Natural killer cell (primary cell): ENCODE results near the gene TMPRSS7. TPM values are rescaled to one million over a fixed set of nuclear protein-coding genes. Genes with fewer than 3 reads are reported as not detected.

Experiments used
- ATAC-seq, 3 donors: fragments of 150-1000 bp in 2 of 3; fragments of 200-7000 bp in 1 of 3; cut with Tn5 transposase; 1 replicate in 1 of 3; 2 replicates in 2 of 3; pipeline ENCODE4 v1.10.0; 2021; ENCODE audit warnings: mild to moderate bottlenecking in 2 of 3, moderate library complexity in 2 of 3
- DNase-seq, 2 donors: peaks; one replicate each; pipeline versions ENCODE4 v3.0.0 to v3.0.0-alpha.2; 2013 to 2021; ENCODE audit warnings: mixed read lengths in 1 of 2
- H3K27ac ChIP-seq: one replicate; pipeline ENCODE4 v1.5.1; 2013; ENCODE audit warnings: mild to moderate bottlenecking, low read length
- H3K27me3 ChIP-seq: one replicate; pipeline ENCODE4 v1.6.1; 2013; ENCODE audit warnings: low read length; ENCODE audit not compliant: control insufficient read depth, insufficient read depth
- H3K36me3 ChIP-seq: one replicate; pipeline ENCODE4 v1.6.1; 2013; ENCODE audit warnings: low read length; ENCODE audit not compliant: control insufficient read depth, insufficient read depth
- H3K4me1 ChIP-seq: one replicate; pipeline ENCODE4 v1.6.1; 2013; ENCODE audit warnings: low read length; ENCODE audit not compliant: control insufficient read depth, insufficient read depth
- H3K4me3 ChIP-seq: one replicate; pipeline ENCODE4 v1.5.1; 2013; ENCODE audit warnings: low read length
- H3K9me3 ChIP-seq: one replicate; pipeline ENCODE4 v1.6.1; 2013; ENCODE audit warnings: low read length; ENCODE audit not compliant: control insufficient read depth, insufficient read depth
- H3K27ac Mint-ChIP-seq, 2 donors: one replicate each; pipeline ENCODE4 v1.8.0; 2022; ENCODE audit warnings: mild to moderate bottlenecking in 2 of 2, mixed read lengths in 2 of 2, moderate library complexity in 1 of 2
- H3K27me3 Mint-ChIP-seq, 2 donors: one replicate each; pipeline ENCODE4 v1.8.0; 2022; ENCODE audit warnings: low read depth in 2 of 2, mixed read lengths in 2 of 2
- H3K36me3 Mint-ChIP-seq: one replicate; pipeline ENCODE4 v1.8.0; 2022; ENCODE audit warnings: mixed read lengths
- H3K4me1 Mint-ChIP-seq, 2 donors: one replicate each; pipeline ENCODE4 v1.8.0; 2022; ENCODE audit warnings: mixed read lengths in 2 of 2
- H3K4me3 Mint-ChIP-seq: one replicate; pipeline ENCODE4 v1.8.0; 2022; ENCODE audit warnings: mild to moderate bottlenecking, moderate library complexity, mixed read lengths
- H3K9me3 Mint-ChIP-seq, 2 donors: one replicate each; pipeline ENCODE4 v1.8.0; 2022; ENCODE audit warnings: mixed read lengths in 2 of 2
- CTCF ChIP-seq: fragments of 200-600 bp; IDR thresholded peaks from one replicate; pipeline ENCODE4 v1.8.0; 2022; ENCODE audit warnings: antibody characterized with exemption
- WGBS: methylation state at CpG from one replicate; pipeline ENCODE4 v1.1.7; 2013; ENCODE audit warnings: missing lambda C conversion rate; ENCODE audit not compliant: insufficient coverage; 5-methylcytosine and 5-hydroxymethylcytosine counted together
- intact Hi-C: fragments of 100-400 bp; cut with micrococcal nuclease; formaldehyde crosslinking; loops from one replicate; pipeline ENCODE4 v1.14.2; 2022
- total RNA-seq, 4 donors: library from RNA; stranded (reverse); fragments of 120-200 nt in 1 of 4; gene quantifications; one replicate each; pipeline versions ENCODE4 v1.2.3 to v1.2.4, GENCODE V29; 2013 to 2022

The TMPRSS7 gene
- total RNA-seq, 3 donors from 2014 or later (not counting 1 experiment from before 2014, with no cell fraction given), result not detected

GRCh38 chr3:112115161-112115739 lies 80.7 kb downstream of the TMPRSS7 start:
- H3K27me3 ChIP-seq, result no peaks in the 10 kb centered on the region
- no peak overlapping the region for H3K27ac ChIP-seq
- H3K4me3 Mint-ChIP-seq, result no peak overlapping the region
- no peaks in the 10 kb centered on the region for H3K36me3 Mint-ChIP-seq
- peaks cover 0 to 2% of the 10 kb centered on the region in 2 donors for H3K27me3 Mint-ChIP-seq
- no peak overlapping the region for H3K4me3 ChIP-seq
- intact Hi-C loops, result no loop called here
- H3K27ac Mint-ChIP-seq, result no peak overlapping the region
- H3K4me1 ChIP-seq, result peaks cover 17% of the 10 kb centered on the region
- H3K36me3 ChIP-seq, result no peaks in the 10 kb centered on the region
- WGBS, result 75% methylated on average over 6 of the region's 6 CpGs
- DNase-seq (no peak), ATAC-seq (no peak)
- H3K4me1 Mint-ChIP-seq, result peaks cover 25 to 27% of the 10 kb centered on the region in 2 donors
- H3K9me3 Mint-ChIP-seq, result no peaks in the 10 kb centered on the region
- H3K9me3 ChIP-seq, result no peaks in the 10 kb centered on the region
- no peak for TF ChIP-seq CTCF

DNA sequence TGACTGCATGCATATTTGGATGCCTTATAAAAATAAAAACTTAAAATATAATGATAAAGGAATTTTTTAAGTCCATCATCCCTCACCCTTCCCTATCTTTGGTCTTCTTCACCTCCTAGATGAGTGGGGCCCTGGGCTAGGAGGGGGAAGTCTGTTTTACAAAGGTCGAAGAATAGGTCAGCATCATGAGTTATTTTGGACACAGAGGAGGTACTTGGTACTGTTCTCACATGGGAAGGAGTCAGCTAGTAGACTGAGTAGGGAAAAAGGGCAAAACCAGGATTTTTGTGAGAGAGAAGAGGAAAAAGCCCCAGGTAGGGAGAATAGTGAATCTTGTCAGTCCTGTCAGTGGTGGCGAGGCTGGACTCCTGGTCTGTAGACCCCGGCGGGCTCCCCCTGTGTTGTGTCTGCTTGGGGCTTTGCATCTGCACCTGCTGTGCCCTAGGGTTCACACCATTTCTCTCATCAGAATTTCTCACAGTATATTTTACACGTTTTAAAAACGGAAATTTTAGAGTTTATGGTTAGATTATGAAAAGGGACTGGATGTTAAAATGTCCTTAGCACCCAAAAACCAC lies 81.4 kb downstream of the TMPRSS7 start:
- 53% methylated on average over 4 of the region's 6 CpGs for WGBS
- no peaks in the 10 kb centered on the region for H3K9me3 ChIP-seq
- no peak for DNase-seq
- no peaks in the 10 kb centered on the region for H3K36me3 ChIP-seq
- H3K27me3 Mint-ChIP-seq, result peaks cover 0 to 2% of the 10 kb centered on the region in 2 donors
- H3K36me3 Mint-ChIP-seq, result no peaks in the 10 kb centered on the region
- no peak overlapping the region for H3K27ac ChIP-seq
- TF ChIP-seq CTCF, result no peak
- H3K27me3 ChIP-seq, result no peaks in the 10 kb centered on the region
- no peaks in the 10 kb centered on the region for H3K9me3 Mint-ChIP-seq
- H3K4me1 ChIP-seq, result peaks cover 17% of the 10 kb centered on the region
- H3K4me1 Mint-ChIP-seq, result peaks cover 30 to 32% of the 10 kb centered on the region in 2 donors
- H3K27ac Mint-ChIP-seq, result no peak overlapping the region
- H3K4me3 ChIP-seq, result no peak overlapping the region
- intact Hi-C loops, result no loop called here
- peak in 1 of 3 donors; percentile 47 for ATAC-seq
- peak overlapping the region; percentile 22 for H3K4me3 Mint-ChIP-seq

- H3K27me3 Mint-ChIP-seq, result peaks cover 0 to 2% of the 10 kb centered on the region in 2 donors
- no peak overlapping the region for H3K27ac ChIP-seq
- WGBS, result 76% methylated on average over 13 of the region's 13 CpGs
- DNase-seq (no peak), ATAC-seq (no peak)
- no peaks in the 10 kb centered on the region for H3K36me3 Mint-ChIP-seq
- H3K4me3 Mint-ChIP-seq, result peak overlapping the region; percentile 60
- no peak overlapping the region for H3K4me3 ChIP-seq
- TF ChIP-seq CTCF, result no peak
- H3K27ac Mint-ChIP-seq, result no peak overlapping the region
- H3K36me3 ChIP-seq, result no peaks in the 10 kb centered on the region
- peaks cover 29 to 30% of the 10 kb centered on the region in 2 donors for H3K4me1 Mint-ChIP-seq
- H3K9me3 ChIP-seq, result no peaks in the 10 kb centered on the region
- H3K9me3 Mint-ChIP-seq, result no peaks in the 10 kb centered on the region
- H3K27me3 ChIP-seq, result no peaks in the 10 kb centered on the region
- peaks cover 17% of the 10 kb centered on the region for H3K4me1 ChIP-seq
- intact Hi-C loops, result no loop called here
These were observed 82.2 kb downstream of the TMPRSS7 start for GRCh38 chr3:112116748-112117186.
